ENCODE data around the gene MAGI1.

- no peak for TF ChIP-seq CTCF (IDR thresholded peaks at IDR 0.05 in 8 of 11, conservative IDR thresholded peaks at IDR 0.05 in 3 of 11)
- TF ChIP-seq POLR2A (IDR thresholded peaks at IDR 0.05) = no peak
- TF ChIP-seq POLR2AphosphoS5 (IDR thresholded peaks at IDR 0.05) = no peak
Measured at GRCh38 chr3:65615329-65615728, 423.4 kb downstream of the MAGI1 start.
